ENCODE results near the gene RP9.

The RP9 gene

GRCh38 chr7:33062023-33062781 is 47.0 kb downstream of the RP9 start, which contains the start of gene NT5C3A:
Gene NT5C3A, minus strand, starts transcription at chr7:33062776. Its CDS starts 71 bp downstream, at chr7:33062705.
- DNase-seq, result peak; percentile 18 to 38

- DNase-seq, result no peak
These were observed 47.8 kb downstream of the RP9 start for GRCh38 chr7:33061282-33061937.

- DNase-seq, result no peak
These were observed 49.6 kb downstream of the RP9 start for GRCh38 chr7:33059635-33060034.

GRCh38 chr7:33055158-33055557 is 54.0 kb downstream of the RP9 start:
- no peak for DNase-seq

GRCh38 chr7:33054261-33054964 is 54.8 kb downstream of the RP9 start:
- no peak for DNase-seq

- no peak for DNase-seq
These were observed 55.5 kb downstream of the RP9 start for GRCh38 chr7:33053721-33054120.

- DNase-seq, result peak; percentile 18 to 45
These were observed 58.5 kb downstream of the RP9 start for GRCh38 chr7:33050535-33051318.

GRCh38 chr7:33048704-33049103 is 60.5 kb downstream of the RP9 start:
- no peak for DNase-seq

GRCh38 chr7:33048257-33048656 is 60.9 kb downstream of the RP9 start:
- no peak for DNase-seq

- no peak for DNase-seq
These were observed 64.2 kb downstream of the RP9 start for GRCh38 chr7:33044986-33045385.
